Measurements from ENCODE around the gene CFAP46. TPM values are rescaled to one million over a fixed set of nuclear protein-coding genes. Genes with fewer than 3 reads are reported as not detected.

Gene CFAP46
- total and polyA plus RNA-seq, 10 of the 15 experiments (the other 5 are each of a cell fraction or from before 2014, with no cell fraction given): 0.01 to 0.18 (median 0.03) TPM; not detected in 7

GRCh38 chr10:132793213-132793612, 149.2 kb downstream of the CFAP46 start:
- intact Hi-C loops (cut with micrococcal nuclease; ENCODE audit: unreplicated experiment) (no loop called here), in situ Hi-C loops (cut with MboI) (no loop called here)
- DNase-seq (ENCODE audit: low read depth, low spot score) (no peak), ATAC-seq (no peak), FAIRE-seq (no peak)
- no TSS peak for BruUV-seq (replicated peaks)
- RAD21 ChIA-PET (ENCODE audit: unreplicated experiment): no interaction called here
- SMC1A ChIA-PET (ENCODE audit: uncharacterized antibody, unreplicated experiment): no interaction called here
- no peak overlapping the region for H3K4me3 ChIP-seq
- no peak overlapping the region for H3K4me2 ChIP-seq (ENCODE audit: control insufficient read depth, insufficient read depth)
- H3K36me3 ChIP-seq (ENCODE audit: control insufficient read depth in 2 of 2, insufficient read depth in 2 of 2, low read length in 1 of 2): no peaks in the 10 kb centered on the region
- no peak overlapping the region for H3K27ac ChIP-seq (ENCODE audit: control insufficient read depth, insufficient read depth)
- WGBS (ENCODE audit: insufficient coverage, insufficient replicate concordance, low lambda C conversion rate, missing lambda C conversion rate): 38% methylated on average over 9 of the region's 9 CpGs
- POLR2A ChIA-PET: no interaction called here
- CTCF ChIA-PET: no interaction called here
- no peaks in the 10 kb centered on the region for H3K27me3 ChIP-seq (replicated peaks in 1 of 2; ENCODE audit: control insufficient read depth in 2 of 2, insufficient read depth in 2 of 2, low read length in 1 of 2)
- no peaks in the 10 kb centered on the region for H4K20me1 ChIP-seq (ENCODE audit: control insufficient read depth, insufficient read depth)
- H3K9ac ChIP-seq (ENCODE audit: control insufficient read depth, insufficient read depth, low read length): no peak overlapping the region
- H3K4me1 ChIP-seq (ENCODE audit: control insufficient read depth, insufficient read depth, low read length): no peaks in the 10 kb centered on the region
- no peak overlapping the region for H2AFZ ChIP-seq (ENCODE audit: control insufficient read depth, low read depth, low read length)
- H3K79me2 ChIP-seq (ENCODE audit: control insufficient read depth, insufficient read depth, low read length): no peaks in the 10 kb centered on the region
- no peaks in the 10 kb centered on the region for H3K9me3 ChIP-seq (replicated peaks; ENCODE audit: control insufficient read depth, insufficient read depth, low read length)
- TF ChIP-seq POLR2AphosphoS5 (IDR thresholded peaks at IDR 0.05; ENCODE audit: low read length): no peak
- TF ChIP-seq NFYB (IDR thresholded peaks at IDR 0.05; ENCODE audit: insufficient read depth, low read depth, low read length): no peak
- no peak for TF ChIP-seq KDM1A (IDR thresholded peaks at IDR 0.05; ENCODE audit: borderline replicate concordance)
- no peak for TF ChIP-seq HDAC2 (IDR thresholded peaks at IDR 0.05)
- TF ChIP-seq BRCA1 (IDR thresholded peaks at IDR 0.05; ENCODE audit: low read depth, low read length): no peak
- TF ChIP-seq PAX8 (IDR thresholded peaks at IDR 0.05): no peak
- no peak for TF ChIP-seq CUX1 (IDR thresholded peaks at IDR 0.05; ENCODE audit: insufficient replicate concordance, low read depth, low read length)
- TF ChIP-seq MTA2 (IDR thresholded peaks at IDR 0.05; ENCODE audit: low read depth): no peak
- no peak for TF ChIP-seq SP1 (IDR thresholded peaks at IDR 0.05; ENCODE audit: low read depth, low read length)
- TF ChIP-seq EGR1 (IDR thresholded peaks at IDR 0.05; ENCODE audit: borderline replicate concordance in 1 of 2, low read depth in 2 of 2, low read length in 2 of 2): no peak
- TF ChIP-seq NRF1 (conservative IDR thresholded peaks at IDR 0.05; ENCODE audit: low read depth, low read length): no peak
- no peak for TF ChIP-seq IRF5 (IDR thresholded peaks at IDR 0.05; ENCODE audit: borderline replicate concordance)
- no peak for TF ChIP-seq TCF12 (IDR thresholded peaks at IDR 0.05; ENCODE audit: low read depth, low read length)
- TF ChIP-seq NFIC (IDR thresholded peaks at IDR 0.05; ENCODE audit: low read depth, low read length): no peak
- no peak for TF ChIP-seq ZNF274 (IDR thresholded peaks at IDR 0.05; ENCODE audit: insufficient read depth, insufficient read length)
- no peak for TF ChIP-seq MLLT1 (IDR thresholded peaks at IDR 0.05)
